SK-N-SH treated with all-trans-retinoic acid at 6 μM for 48 hours (cell line): ENCODE results near the gene ATRNL1.

ENCODE experiments used
- BACH2 ChIP-seq: fragments of 250-450 bp; sonication (Bioruptor Pico); IDR thresholded peaks from 2 replicates; pipeline ENCODE4 v1.9.0; 2021; ENCODE audit warnings: mild to moderate bottlenecking, borderline replicate concordance
- CREB5 ChIP-seq: fragments of 250-450 bp; sonication (Bioruptor Pico); IDR thresholded peaks from 2 replicates; pipeline ENCODE4 v1.5.1; 2020; ENCODE audit warnings: low read depth, mild to moderate bottlenecking, moderate library complexity
- OSR1 ChIP-seq: fragments of 250-450 bp; sonication (Bioruptor Pico); IDR thresholded peaks from 2 replicates; pipeline ENCODE4 v1.8.0; 2022; ENCODE audit warnings: moderate library complexity, mild to moderate bottlenecking, inconsistent platforms
- PATZ1 ChIP-seq: fragments of 250-450 bp; sonication (Bioruptor Pico); IDR thresholded peaks from 2 replicates; pipeline ENCODE4 v1.8.0; 2020; ENCODE audit warnings: mild to moderate bottlenecking, moderate library complexity, borderline replicate concordance
- SNAI2 ChIP-seq: fragments of 250-450 bp; sonication (Bioruptor Pico); IDR thresholded peaks from 2 replicates; pipeline ENCODE4 v1.5.0; 2020; ENCODE audit warnings: mild to moderate bottlenecking, moderate library complexity
- TCF4 ChIP-seq: fragments of 250-450 bp; sonication (Bioruptor Pico); IDR thresholded peaks from 2 replicates; pipeline ENCODE4 v1.8.0; 2021; ENCODE audit warnings: mild to moderate bottlenecking, moderate library complexity, borderline replicate concordance
- TOX ChIP-seq: fragments of 250-450 bp; sonication (Bioruptor Pico); IDR thresholded peaks from 2 replicates; pipeline ENCODE4 v1.8.0; 2021; ENCODE audit warnings: mild to moderate bottlenecking, moderate library complexity, borderline replicate concordance
- ZFP3 ChIP-seq: fragments of 250-450 bp; sonication (Bioruptor Pico); IDR thresholded peaks from 2 replicates; pipeline ENCODE4 v1.5.0; 2020; ENCODE audit warnings: mild to moderate bottlenecking, moderate library complexity
- ZNF8 ChIP-seq: fragments of 450-650 bp; formaldehyde crosslinking; IDR thresholded peaks from 2 replicates; pipeline ENCODE4 v1.5.0; 2020; ENCODE audit warnings: mild to moderate bottlenecking, moderate library complexity

- no peak for TF ChIP-seq TOX (CRISPR knock-in tag)
- TF ChIP-seq BACH2 (CRISPR knock-in tag) = no peak
- TF ChIP-seq PATZ1 (CRISPR knock-in tag) = no peak
- no peak for TF ChIP-seq ZNF8 (CRISPR knock-in tag)
- no peak for TF ChIP-seq ZFP3
- TF ChIP-seq SNAI2 (CRISPR knock-in tag) = no peak
- no peak for TF ChIP-seq TCF4
- TF ChIP-seq OSR1 (CRISPR knock-in tag) = no peak
- no peak for TF ChIP-seq CREB5 (CRISPR knock-in tag)
Measured at GRCh38 chr10:115093286-115093775, at the start of gene ATRNL1.
